ENCODE data around the gene SPEG. TPM values are rescaled to one million over a fixed set of nuclear protein-coding genes. Genes with fewer than 3 reads are reported as not detected.

Gene SPEG
- total RNA-seq, 2 experiments from 2014 or later: 0.46 TPM; not detected in 1

- intact Hi-C loops (cut with micrococcal nuclease; ENCODE audit: unreplicated experiment): loop anchor here (1.0 to 5.0 kb wide), 4 partner anchors 48 to 366 kb away; partner anchors contain the start of genes CNPPD1, DNPEP, RETREG2 and STK11IP
These were observed 108.4 kb downstream of the SPEG start for GRCh38 chr2:219542931-219543595.

DNA sequence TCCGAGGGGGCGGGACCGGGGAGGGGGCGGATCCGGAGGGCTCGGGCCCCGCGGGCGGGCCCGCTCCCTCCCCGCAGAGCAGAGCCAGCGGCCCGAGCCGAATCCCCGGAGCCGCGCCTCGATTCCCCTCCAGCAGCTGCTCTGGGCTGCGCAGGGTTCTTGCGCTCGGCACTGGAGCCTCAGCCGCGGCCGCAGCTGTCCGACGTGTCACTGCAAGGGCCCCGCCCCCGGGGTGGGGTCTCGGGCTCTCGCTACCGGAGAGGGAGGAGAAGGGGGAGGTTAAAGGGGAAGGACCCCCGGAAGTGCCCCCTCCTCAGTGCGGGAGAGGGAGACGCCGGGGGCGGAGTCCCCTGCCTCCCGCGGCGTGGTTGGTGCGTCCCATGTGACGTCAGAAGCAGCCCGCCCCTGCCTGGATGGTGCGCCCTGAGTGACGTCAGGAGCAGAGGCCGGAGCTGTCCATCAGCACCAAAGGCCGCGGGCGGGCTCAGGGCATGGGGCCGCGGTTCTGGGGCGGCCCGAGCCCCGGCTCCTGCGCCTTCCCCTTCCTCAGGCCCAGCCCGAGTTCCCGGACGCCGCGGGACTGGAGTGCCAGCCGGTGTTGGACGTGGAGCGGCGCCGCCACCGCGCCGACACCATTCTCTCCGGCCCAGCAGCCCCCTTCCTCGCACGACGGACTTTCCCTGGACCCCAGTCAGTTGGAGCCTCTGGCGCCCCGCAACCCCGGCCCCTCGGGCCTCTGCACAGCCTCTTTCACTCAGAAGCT is 109.1 kb downstream of the SPEG start, which contains the start of the genes CHPF and TMEM198:
Gene CHPF (minus strand): TSS at position 214 of the 763 bp plus-strand sequence. CDS start 271 bp downstream, outside the sequence.
Gene TMEM198 (plus strand): TSS at position 433 of the 763 bp plus-strand sequence. CDS start 700 bp downstream, outside the sequence.
- Histone ChIP-seq H4K20me1 (ENCODE audit: insufficient read depth, low read length) (0 out of 2 replicates have a peak, but pooled peaks cover 5% of the 10 kb centered on the region), H3K79me2 (ENCODE audit: insufficient read depth, low read depth, low read length) (peaks cover 9% of the 10 kb centered on the region; the same call in 1 of the 2 replicates), H3K36me3 (ENCODE audit: insufficient read depth, low read length) (peaks cover 17% of the 10 kb centered on the region), H2AFZ (ENCODE audit: low read length) (peak within 1 kb of the TSS; percentile 57), H3K9me2 (ENCODE audit: insufficient read depth, low read length) (no peaks in the 10 kb centered on the region), H3K4me1 (ENCODE audit: insufficient read depth, low read length, poor library complexity, severe bottlenecking) (no peaks in the 10 kb centered on the region), H3K27ac (ENCODE audit: low read depth, low read length, poor library complexity, severe bottlenecking) (peak within 1 kb of the TSS; percentile 76), H3K9me3 (ENCODE audit: low read length) (no peaks in the 10 kb centered on the region), H3K4me3 (ENCODE audit: low read depth, low read length, poor library complexity, severe bottlenecking) (peak within 1 kb of the TSS; percentile 80), H3K4me2 (ENCODE audit: low read length) (peak within 1 kb of the TSS; percentile 81)
- intact Hi-C loops (cut with micrococcal nuclease; ENCODE audit: unreplicated experiment): loop anchor here (1.0 to 5.0 kb wide), 4 partner anchors 48 to 366 kb away; partner anchors contain the start of genes CNPPD1, DNPEP, RETREG2 and STK11IP
- no peak for TF ChIP-seq EZH2phosphoT487 (IDR thresholded peaks at IDR 0.05; ENCODE audit: borderline replicate concordance, low read depth, low read length)
- TF ChIP-seq CTCF (conservative IDR thresholded peaks at IDR 0.05; ENCODE audit: low read length): no peak
- peak; percentile 99 for DNase-seq (ENCODE audit: low spot score)
- POLR2A ChIA-PET: interaction anchor here (0.7 to 3.3 kb wide), 2 partner anchors 53 to 276 kb away, joined by 3 to 14 read pairs; partner anchors contain the start of gene STK11IP
- CTCF ChIA-PET (ENCODE audit: unreplicated experiment): no interaction called here
- no TSS peak for BruUV-seq (replicated peaks)

More at GRCh38 chr2:219542931-219543595, 108.4 kb downstream of the SPEG start:
- TF ChIP-seq EZH2phosphoT487 (IDR thresholded peaks at IDR 0.05; ENCODE audit: borderline replicate concordance, low read depth, low read length) (no peak), CTCF (conservative IDR thresholded peaks at IDR 0.05; ENCODE audit: low read length) (0 out of 2 replicates have a peak, but pooled peaks have one; percentile 19)
- Histone ChIP-seq H3K4me1 (ENCODE audit: insufficient read depth, low read length, poor library complexity, severe bottlenecking) (no peaks in the 10 kb centered on the region), H3K4me2 (ENCODE audit: low read length) (peak overlapping the region; percentile 81), H3K27ac (ENCODE audit: low read depth, low read length, poor library complexity, severe bottlenecking) (peak overlapping the region; percentile 76), H3K4me3 (ENCODE audit: low read depth, low read length, poor library complexity, severe bottlenecking) (peak overlapping the region; percentile 80), H4K20me1 (ENCODE audit: insufficient read depth, low read length) (0 out of 2 replicates have a peak, but pooled peaks cover 5% of the 10 kb centered on the region), H3K36me3 (ENCODE audit: insufficient read depth, low read length) (peaks cover 24% of the 10 kb centered on the region), H2AFZ (ENCODE audit: low read length) (peak overlapping the region; percentile 50), H3K9me3 (ENCODE audit: low read length) (no peaks in the 10 kb centered on the region), H3K79me2 (ENCODE audit: insufficient read depth, low read depth, low read length) (peaks cover 9% of the 10 kb centered on the region; the same call in 1 of the 2 replicates), H3K9me2 (ENCODE audit: insufficient read depth, low read length) (no peaks in the 10 kb centered on the region)
- no TSS peak for BruUV-seq (replicated peaks)
- no peak for DNase-seq (ENCODE audit: low spot score)
- CTCF ChIA-PET (ENCODE audit: unreplicated experiment): no interaction called here
- POLR2A ChIA-PET: interaction anchor here (0.6 to 3.3 kb wide), 3 partner anchors 54 to 666 kb away, joined by 3 to 14 read pairs (median 3); partner anchors contain the start of gene STK11IP
